ENCODE data around the gene MTMR12.

DNA sequence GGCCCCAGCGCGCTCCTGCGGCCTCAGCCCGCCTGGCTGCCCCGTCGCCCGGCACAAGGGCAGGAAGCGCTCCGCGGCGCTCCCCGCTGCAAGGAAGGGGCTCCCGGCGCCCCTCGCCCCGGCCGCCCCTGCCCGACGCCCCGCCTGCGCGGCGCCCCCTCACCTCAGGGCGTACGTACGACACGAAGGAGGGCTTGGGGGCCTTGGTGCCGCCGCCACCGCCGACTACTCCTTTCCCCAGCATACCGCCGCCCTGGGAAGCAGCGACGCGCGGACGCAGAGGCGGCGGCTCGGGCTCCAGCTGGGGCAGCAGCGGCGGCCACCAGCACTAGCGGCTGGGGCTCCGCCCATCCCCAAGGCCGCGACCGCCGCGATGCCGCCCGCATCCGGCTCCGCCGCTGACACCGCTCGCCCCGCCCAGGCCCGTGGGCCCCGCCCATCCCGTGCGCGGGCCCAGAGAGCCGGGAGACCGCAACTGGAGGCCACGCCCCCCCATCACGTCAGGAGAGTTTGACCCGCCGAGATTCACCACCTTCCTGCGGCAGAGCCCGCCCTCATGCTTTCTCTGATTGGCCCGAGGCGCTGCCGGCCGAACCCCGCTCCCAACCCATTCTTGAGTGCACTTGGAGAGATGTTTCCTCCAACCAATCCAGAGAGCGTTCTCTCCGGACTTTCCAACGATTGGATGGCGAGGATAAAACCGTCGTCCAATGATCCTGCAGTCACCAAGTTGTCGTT is at the start of gene MTMR12:
- TF ChIP-seq, protein P1, sequence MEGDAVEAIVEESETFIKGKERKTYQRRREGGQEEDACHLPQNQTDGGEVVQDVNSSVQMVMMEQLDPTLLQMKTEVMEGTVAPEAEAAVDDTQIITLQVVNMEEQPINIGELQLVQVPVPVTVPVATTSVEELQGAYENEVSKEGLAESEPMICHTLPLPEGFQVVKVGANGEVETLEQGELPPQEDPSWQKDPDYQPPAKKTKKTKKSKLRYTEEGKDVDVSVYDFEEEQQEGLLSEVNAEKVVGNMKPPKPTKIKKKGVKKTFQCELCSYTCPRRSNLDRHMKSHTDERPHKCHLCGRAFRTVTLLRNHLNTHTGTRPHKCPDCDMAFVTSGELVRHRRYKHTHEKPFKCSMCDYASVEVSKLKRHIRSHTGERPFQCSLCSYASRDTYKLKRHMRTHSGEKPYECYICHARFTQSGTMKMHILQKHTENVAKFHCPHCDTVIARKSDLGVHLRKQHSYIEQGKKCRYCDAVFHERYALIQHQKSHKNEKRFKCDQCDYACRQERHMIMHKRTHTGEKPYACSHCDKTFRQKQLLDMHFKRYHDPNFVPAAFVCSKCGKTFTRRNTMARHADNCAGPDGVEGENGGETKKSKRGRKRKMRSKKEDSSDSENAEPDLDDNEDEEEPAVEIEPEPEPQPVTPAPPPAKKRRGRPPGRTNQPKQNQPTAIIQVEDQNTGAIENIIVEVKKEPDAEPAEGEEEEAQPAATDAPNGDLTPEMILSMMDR (conservative IDR thresholded peaks at IDR 0.05), result no peak
- TF ChIP-seq EZH2 (IDR thresholded peaks at IDR 0.05; ENCODE audit: low read depth), result no peak
